ENCODE measurements around the gene SGSH.

The SGSH gene

GRCh38 chr17:80183581-80184422 lies 36.3 kb downstream of the SGSH start:
- no peak for DNase-seq (ENCODE audit: low read depth in 2 of 2)

DNA sequence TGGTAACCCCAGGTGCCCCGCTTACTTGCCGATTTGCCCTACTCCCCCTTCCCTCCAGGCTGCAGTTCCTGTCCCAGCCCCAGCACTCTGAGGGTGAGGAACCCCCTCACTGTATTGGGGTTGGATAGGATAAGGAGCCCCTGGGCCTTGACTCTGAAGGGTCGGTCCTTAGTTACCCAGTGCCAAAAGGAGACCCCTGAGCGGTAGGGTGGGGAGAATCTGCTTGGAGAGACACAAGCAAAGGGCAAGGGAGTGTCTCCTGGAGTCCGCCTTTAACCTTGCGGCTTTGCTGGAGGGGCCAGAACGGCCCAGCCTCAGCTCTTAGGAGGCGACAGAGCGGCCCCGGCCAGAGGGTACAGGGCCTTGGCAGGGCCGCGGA lies 37.3 kb downstream of the SGSH start:
- no peak for DNase-seq (ENCODE audit: low read depth in 2 of 2)

DNA sequence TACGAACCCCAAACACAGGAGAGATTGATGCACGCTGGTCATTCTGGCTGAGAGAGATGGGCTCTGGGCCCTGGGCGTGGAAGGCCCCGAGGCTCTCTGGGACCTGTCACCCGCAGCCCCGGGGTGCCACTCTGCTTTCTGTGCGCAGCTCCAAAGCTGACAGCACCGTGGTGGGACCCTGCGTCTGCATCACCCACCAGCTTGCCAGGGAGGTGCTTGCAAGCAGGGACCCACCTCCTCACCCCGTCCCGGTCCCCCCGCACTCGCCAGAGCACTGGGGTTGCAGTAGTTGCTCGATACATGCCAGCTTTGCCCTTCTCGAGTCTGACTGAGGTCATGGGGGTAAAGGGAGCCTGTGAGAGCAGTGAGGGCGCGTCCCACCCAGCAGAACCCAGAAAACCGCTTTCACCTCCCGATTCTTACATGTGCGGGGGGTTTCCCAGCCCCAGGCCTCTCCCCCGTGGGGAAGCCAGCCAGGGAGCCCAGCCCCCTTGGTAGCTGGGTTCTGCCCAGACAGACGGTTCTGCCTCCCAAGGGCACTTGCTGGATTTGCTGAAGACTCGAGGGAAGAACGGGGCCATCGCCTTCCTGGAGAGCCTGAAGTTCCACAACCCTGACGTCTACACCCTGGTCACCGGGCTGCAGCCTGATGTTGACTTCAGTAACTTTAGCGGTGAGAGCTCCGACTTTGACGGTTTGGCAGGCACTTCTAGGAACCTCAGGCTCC lies 37.9 kb downstream of the SGSH start:
- no peak for DNase-seq (ENCODE audit: low read depth in 2 of 2)

- DNase-seq (ENCODE audit: low read depth in 2 of 2), result no peak
Measured at GRCh38 chr17:80181431-80181830, 38.7 kb downstream of the SGSH start.

DNA sequence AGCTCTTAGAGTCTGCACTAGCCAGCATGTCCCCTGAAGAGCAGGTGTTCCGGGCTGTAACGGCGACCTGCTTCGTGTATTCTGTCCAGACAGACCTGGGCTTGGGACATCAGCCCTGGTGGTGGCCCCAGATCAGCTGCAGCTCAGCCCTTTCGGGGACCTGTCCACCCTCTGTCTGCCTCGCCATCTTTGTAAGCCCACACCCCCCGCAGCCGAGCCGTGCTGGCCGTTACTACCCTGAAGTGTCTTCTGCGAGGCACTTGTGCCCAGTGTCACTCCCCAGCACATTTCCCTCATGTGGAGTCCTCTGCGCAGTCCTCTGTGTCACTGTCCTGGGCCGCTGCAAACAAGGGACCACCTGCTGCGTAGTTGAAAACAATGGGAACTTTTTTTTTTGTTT lies 39.9 kb downstream of the SGSH start:
- no peak for DNase-seq (ENCODE audit: low read depth in 2 of 2)

GRCh38 chr17:80177986-80178595 lies 42.0 kb downstream of the SGSH start:
- DNase-seq (ENCODE audit: low read depth in 2 of 2), result no peak

DNA sequence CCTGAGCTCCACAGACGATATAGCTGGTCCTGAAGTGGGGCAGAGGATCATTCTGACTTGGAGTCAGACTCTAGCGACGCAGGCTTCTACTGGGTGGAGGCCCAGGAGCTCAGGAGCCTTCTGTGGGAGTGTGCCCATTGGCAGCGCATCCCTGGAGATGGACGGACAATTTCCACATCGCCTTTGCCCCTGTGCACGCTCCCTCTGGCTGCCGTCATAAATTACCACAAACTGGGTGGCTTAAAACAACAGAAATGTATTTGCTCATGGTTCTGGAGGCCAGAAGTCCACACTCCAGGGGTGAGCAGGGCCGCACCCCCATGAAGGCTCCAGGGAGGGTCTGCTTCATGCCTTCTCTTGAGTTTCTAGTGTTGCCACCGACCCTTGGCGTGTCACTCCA lies 43.4 kb downstream of the SGSH start:
- DNase-seq (ENCODE audit: low read depth in 2 of 2), result no peak

GRCh38 chr17:80173916-80174315 lies 46.2 kb downstream of the SGSH start:
- no peak for DNase-seq (ENCODE audit: low read depth in 2 of 2)

DNA sequence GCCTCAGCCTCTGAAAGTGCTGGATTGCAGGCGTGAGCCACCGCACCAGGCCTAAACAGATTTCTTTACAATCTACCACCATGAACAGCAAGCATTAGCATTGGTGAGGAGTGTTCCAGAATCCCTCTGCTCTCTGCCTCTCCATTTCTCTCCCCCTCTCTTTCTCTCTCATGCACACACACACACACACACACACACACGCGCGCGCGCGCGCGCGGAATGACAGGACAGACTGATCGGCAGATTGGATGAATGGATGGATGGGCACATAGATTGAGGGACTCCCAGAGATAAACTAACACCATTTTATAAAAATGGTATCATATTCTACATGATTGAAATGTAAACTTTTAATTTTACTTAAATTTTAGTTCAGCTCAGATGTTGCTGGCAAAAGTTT lies 47.0 kb downstream of the SGSH start:
- DNase-seq (ENCODE audit: low read depth in 2 of 2), result no peak

DNA sequence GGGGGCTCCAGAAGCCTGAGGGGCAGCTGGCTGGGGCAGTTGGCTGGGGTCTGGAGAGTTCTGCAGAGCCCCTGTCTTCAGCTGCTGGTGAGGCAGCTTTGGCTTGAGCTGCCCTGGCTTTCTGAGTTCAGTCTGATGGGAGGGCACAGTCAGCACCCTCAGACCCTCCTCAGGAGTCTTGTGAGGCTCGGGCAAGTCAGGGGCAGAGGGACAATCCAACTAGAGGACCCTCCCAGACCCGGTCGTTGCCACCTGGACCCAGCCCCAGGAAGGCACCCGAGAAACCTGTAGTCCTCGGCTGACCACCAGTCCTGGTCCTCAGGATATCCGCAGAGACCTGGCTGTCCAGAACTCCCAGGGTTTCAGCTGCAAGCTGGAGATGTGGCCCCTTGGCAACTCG lies 48.5 kb downstream of the SGSH start:
- DNase-seq (ENCODE audit: low read depth in 2 of 2), result no peak

DNA sequence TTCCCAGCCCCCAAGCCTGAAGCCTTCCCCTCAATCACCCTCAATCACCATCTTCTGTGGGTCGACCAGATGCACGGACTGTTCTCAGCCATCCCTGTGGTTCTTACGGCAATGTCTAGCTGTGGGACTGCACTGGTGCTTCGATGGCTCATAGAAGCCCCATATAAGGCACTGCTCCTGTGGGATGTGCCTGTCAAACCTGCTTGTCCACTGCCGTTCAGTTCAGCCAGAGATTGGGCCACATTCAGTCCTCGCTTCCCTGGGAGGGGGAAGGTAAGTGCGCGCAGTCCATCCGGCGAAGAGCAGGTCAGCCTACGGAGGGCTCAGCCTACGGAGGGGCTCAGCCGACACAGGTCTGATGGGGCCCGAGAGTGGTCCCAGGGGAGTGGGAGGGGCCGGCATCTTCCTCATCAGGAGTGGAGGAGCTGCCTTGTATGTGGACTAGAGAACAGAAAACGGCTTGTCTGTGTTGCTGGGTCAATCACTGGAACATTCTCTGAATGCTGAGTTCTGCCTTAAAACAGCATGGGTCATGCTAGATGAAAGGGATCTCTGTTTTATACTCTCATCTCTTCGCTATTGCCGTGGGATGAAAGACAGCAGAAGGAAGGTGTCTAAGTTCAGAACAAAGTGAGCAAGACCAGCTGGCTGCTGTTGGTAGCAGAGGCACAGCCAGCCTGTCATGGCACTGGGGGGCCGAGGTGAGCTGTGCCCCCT lies 50.2 kb downstream of the SGSH start, which contains the start of gene CARD14:
Gene CARD14, plus strand, starts transcription at position 247 of the 717 bp plus-strand sequence. CDS start 11,409 bp downstream, outside the sequence.
- DNase-seq (ENCODE audit: low read depth in 2 of 2), result no peak

DNA sequence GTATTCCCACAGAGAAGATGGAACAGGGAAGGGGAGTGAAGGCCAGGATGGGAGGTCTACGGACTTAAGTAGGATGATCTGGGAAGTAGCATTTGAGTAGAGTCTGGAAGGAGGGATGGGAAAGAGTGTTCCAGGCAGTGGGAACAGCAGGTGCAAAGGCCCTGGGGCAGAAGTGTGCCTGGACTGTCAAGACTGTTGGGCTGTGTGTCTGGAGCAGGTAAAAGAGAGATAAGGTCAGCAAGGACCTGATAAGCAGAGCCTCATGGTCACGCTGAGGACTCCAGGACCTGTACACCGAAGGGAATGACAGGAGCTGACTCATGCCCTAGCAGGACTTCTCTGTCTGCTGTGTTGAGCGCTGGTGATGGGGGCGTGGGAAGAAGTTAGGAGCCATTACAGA lies 51.0 kb downstream of the SGSH start:
- DNase-seq (ENCODE audit: low read depth in 2 of 2), result no peak

DNA sequence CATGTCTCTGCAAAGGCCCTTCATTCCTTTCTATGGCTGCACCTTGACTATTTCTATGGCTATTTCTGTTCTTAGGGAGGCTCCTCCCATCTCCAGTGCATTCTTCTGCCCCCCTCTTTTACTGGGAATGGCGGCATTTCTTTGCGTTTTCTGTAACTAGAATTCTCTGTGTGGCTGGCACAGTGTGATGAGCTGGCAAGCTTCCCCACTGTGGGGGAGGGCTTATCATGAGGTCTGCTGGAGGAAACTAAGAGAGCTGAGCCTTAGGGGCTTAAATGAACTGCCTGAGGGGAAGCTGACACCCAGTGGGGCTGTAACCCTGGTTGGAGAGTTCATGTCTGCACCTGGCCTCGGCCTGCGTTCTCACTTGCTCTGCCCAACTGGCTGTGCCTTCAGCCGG lies 51.8 kb downstream of the SGSH start:
- DNase-seq (ENCODE audit: low read depth in 2 of 2), result no peak

- no peak for DNase-seq (ENCODE audit: low read depth in 2 of 2)
Measured at GRCh38 chr17:80166446-80166845, 53.7 kb downstream of the SGSH start.

- no peak for DNase-seq (ENCODE audit: low read depth in 2 of 2)
Measured at GRCh38 chr17:80164185-80164584, 55.9 kb downstream of the SGSH start.

- no peak for DNase-seq (ENCODE audit: low read depth in 2 of 2)
Measured at GRCh38 chr17:80163336-80163735, 56.8 kb downstream of the SGSH start.

DNA sequence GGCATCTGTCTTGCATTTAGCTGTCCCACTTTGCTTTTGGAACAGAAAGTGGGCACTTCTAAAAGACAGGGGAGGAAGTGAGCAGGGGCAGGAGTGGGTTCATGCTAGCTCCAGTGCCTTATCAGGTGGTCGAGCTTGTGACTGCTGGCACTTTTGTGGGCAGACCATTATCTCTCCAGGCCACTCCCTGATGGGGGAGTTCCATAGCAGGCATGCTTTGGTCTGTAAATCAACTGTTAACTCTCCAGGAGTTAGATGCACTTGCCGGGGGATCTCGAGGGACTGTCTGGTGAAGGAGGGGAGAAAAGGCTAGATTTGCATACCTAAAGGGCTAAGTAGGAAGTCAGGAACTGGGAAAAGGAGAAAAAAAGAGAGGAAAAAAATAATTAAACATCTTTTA lies 59.6 kb downstream of the SGSH start:
- no peak for DNase-seq (ENCODE audit: low read depth in 2 of 2)

Measured in stimulated activated CD8-positive, alpha-beta memory T cell treated with anti-CD3 and anti-CD28 coated beads, Interleukin-2, amount 100 ng/mL, for 48 hours (primary cell).